Fibroblast of the aortic adventitia (primary cell): Measurements from ENCODE around the gene LRIG1. TPM values are rescaled to one million over a fixed set of nuclear protein-coding genes. Genes with fewer than 3 reads are reported as not detected.

Experiments used
- DNase-seq: peaks from one replicate; pipeline ENCODE4 v3.0.0-alpha.2; 2010; ENCODE audit warnings: low read depth
- H3K4me3 ChIP-seq: 2 replicates; pipeline ENCODE4 v1.5.1; 2011; ENCODE audit warnings: low read depth, mild to moderate bottlenecking, control low read depth, low read length, moderate library complexity
- total RNA-seq: library from RNA; depleted of rRNA; stranded (reverse); fragments of >200 nt; gene quantifications from 2 replicates; pipeline ENCODE4 v1.2.3, GENCODE V29; 2012; ENCODE audit warnings: low replicate concordance
- TF ChIP-seq, protein P1 (sequence below): IDR thresholded peaks from 2 replicates; pipeline ENCODE4 v1.5.1; 2011; ENCODE audit warnings: mild to moderate bottlenecking, low read length, control low read depth, inconsistent platforms; ENCODE audit not compliant: insufficient read depth

The LRIG1 gene
- total RNA-seq, 1 donor, result 26.4 TPM

DNA sequence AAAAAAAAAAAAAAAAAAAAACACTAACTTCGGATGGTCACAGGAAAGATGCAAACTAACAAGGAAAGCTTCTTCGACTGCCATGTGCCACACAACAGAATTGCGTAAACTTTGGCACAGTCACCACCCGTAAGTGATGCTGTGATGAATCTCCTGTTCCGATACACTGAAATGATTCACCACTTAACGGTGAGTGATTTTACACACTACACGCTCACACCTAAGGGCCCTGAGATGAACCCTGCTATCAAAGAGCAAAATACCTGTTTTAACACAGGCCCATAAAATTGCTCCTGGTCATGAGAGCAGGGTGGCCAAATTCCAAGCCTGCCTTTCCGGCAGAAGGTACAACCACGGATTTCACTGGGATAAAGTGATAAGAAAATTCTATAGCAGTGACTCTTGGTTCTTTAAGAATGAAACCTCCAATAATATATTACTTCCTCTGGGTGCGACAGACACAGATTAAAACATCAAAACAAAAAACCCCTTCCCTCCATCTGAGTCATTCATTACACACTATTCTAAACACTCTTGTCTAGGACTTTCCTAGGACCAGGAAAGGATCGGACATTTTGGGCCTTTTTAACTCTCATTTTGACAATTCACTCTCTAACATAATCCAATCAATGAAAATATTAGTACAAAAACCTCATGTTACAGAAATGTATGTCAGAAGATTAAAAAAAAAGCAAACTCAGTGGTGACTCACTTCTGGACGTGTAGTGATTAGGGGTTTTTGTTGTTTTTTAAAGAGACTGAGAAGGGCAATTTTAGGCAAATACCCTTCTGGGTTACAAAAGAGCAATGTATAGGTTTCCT lies 28.3 kb downstream of the LRIG1 start:
- TF ChIP-seq, protein P1, sequence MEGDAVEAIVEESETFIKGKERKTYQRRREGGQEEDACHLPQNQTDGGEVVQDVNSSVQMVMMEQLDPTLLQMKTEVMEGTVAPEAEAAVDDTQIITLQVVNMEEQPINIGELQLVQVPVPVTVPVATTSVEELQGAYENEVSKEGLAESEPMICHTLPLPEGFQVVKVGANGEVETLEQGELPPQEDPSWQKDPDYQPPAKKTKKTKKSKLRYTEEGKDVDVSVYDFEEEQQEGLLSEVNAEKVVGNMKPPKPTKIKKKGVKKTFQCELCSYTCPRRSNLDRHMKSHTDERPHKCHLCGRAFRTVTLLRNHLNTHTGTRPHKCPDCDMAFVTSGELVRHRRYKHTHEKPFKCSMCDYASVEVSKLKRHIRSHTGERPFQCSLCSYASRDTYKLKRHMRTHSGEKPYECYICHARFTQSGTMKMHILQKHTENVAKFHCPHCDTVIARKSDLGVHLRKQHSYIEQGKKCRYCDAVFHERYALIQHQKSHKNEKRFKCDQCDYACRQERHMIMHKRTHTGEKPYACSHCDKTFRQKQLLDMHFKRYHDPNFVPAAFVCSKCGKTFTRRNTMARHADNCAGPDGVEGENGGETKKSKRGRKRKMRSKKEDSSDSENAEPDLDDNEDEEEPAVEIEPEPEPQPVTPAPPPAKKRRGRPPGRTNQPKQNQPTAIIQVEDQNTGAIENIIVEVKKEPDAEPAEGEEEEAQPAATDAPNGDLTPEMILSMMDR, result no peak
- peak; percentile 78 for DNase-seq
- H3K4me3 ChIP-seq, result no peak overlapping the region

- no peak overlapping the region for H3K4me3 ChIP-seq
- TF ChIP-seq, protein P1, result no peak
- no peak for DNase-seq
These were observed 29.7 kb downstream of the LRIG1 start for GRCh38 chr3:66470956-66471686.

DNA sequence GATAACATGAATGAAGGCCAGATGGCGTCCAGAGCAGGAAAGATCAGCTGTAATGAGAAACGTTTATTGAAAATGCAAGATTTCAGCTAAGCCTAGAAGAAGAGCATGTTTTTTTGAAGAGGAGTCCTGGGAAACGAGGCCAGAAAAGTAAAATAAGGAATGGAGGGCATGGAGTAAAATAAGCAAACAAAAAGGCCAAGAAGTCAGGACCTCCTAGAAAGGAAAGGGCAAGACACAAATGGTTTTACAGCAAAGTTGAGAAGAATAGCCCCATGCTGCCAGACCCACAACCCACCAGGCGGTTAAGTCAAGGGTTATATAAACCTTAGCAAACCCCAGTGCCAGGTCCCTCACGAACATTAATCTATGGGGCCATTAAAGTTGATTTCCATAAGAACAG lies 30.5 kb downstream of the LRIG1 start:
- TF ChIP-seq, protein P1, result no peak
- no peak overlapping the region for H3K4me3 ChIP-seq
- no peak for DNase-seq

DNA sequence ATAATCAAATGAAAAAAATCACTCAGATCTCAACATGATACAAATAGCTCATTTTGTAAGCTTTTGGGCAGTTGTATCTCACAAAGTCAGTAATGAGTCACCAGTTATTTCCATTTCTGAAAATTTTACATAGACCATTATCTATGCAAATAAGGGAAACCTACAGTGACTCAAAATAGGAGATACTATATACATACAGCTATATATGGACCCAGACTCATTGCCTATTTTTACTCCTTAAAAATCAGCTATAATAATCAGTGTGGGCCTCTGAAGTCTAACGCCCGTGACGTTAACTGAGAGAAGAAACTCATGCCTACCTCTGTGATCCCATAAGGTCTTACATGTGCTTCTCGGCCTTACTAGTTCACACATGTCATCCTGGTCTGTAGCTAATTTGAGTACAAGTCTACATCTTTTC lies 31.6 kb downstream of the LRIG1 start:
- H3K4me3 ChIP-seq, result no peak overlapping the region
- peak; percentile 38 for DNase-seq
- TF ChIP-seq, protein P1, result no peak

- H3K4me3 ChIP-seq, result no peak overlapping the region
- peak; percentile 39 for DNase-seq
- TF ChIP-seq, protein P1, result no peak
These were observed 32.7 kb downstream of the LRIG1 start for GRCh38 chr3:66467996-66468735.

- TF ChIP-seq, protein P1, result no peak
- DNase-seq, result no peak
- H3K4me3 ChIP-seq, result no peak overlapping the region
These were observed 34.1 kb downstream of the LRIG1 start for GRCh38 chr3:66466606-66467270.
